Measurements from ENCODE around the gene CDH13.

CDH13 gene

GRCh38 chr16:83248735-83249463, 622.1 kb downstream of the CDH13 start:
- Histone ChIP-seq H3K27ac (ENCODE audit: low read length) (no peak overlapping the region), H2AFZ (ENCODE audit: low read length) (no peak overlapping the region), H3K9me3 (replicated peaks; ENCODE audit: insufficient read depth, low read length) (no peaks in the 10 kb centered on the region), H3K4me3 (ENCODE audit: low read length) (no peak overlapping the region), H4K20me1 (ENCODE audit: insufficient read depth, low read length) (no peaks in the 10 kb centered on the region), H3K4me1 (ENCODE audit: low read length) (no peaks in the 10 kb centered on the region), H3K27me3 (replicated peaks; ENCODE audit: insufficient read depth, low read length) (no peaks in the 10 kb centered on the region), H3K79me2 (ENCODE audit: low read length) (no peaks in the 10 kb centered on the region), H3F3A (ENCODE audit: insufficient read depth, low read length) (no peaks in the 10 kb centered on the region), H3K9ac (ENCODE audit: low read length) (no peak overlapping the region), H3K9me2 (replicated peaks; ENCODE audit: insufficient read depth, low read length) (no peaks in the 10 kb centered on the region), H3K36me3 (replicated peaks; ENCODE audit: insufficient read depth, low read length) (no peaks in the 10 kb centered on the region), H3K4me2 (ENCODE audit: low read depth, low read length) (no peak overlapping the region)
- no peak for DNase-seq
- no peak for TF ChIP-seq EZH2phosphoT487 (IDR thresholded peaks at IDR 0.05; ENCODE audit: low read length)
- TF ChIP-seq EZH2 (optimal IDR thresholded peaks at IDR 0.05; ENCODE audit: low read depth, low read length), result no peak
- no peak for TF ChIP-seq CTCF (IDR thresholded peaks at IDR 0.05; ENCODE audit: low read length)

GRCh38 chr16:83253521-83253920, 626.8 kb downstream of the CDH13 start:
- no peaks in the 10 kb centered on the region for H3K9me3 ChIP-seq (replicated peaks; ENCODE audit: insufficient read depth, low read length)
- no peaks in the 10 kb centered on the region for H3F3A ChIP-seq (ENCODE audit: insufficient read depth, low read length)

DNA sequence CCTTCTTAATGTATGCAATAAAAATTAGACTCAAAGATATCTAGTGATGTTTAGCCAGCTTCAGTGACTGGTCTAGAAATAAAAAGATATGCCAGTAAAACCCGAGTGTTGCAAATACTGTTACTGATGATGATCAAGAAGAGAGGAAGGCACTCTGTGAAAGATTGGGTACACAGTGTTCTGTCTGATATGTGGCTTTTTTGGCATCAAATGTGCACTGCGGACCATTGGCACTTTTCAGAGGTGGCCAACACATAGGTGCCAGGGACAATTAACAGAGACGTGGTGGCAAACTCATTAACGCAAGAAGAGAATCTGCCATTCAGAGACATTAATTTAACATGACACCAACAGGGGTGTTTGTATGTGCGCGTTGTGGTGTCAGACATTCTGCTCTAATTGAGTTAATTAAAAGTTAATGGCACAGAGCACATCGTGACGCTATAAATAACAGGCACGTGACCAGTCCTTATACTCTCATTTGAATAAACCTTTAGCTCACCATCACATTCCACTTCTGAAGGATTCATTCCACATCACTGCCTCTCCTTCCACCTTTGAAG, 631.7 kb downstream of the CDH13 start:
- TF ChIP-seq EZH2phosphoT487 (IDR thresholded peaks at IDR 0.05; ENCODE audit: low read length), result no peak
- TF ChIP-seq CTCF (IDR thresholded peaks at IDR 0.05; ENCODE audit: low read length), result no peak
- TF ChIP-seq EZH2 (optimal IDR thresholded peaks at IDR 0.05; ENCODE audit: low read depth, low read length), result no peak
- no peak for DNase-seq
- Histone ChIP-seq H3K27ac (ENCODE audit: low read length) (no peak overlapping the region), H3K79me2 (ENCODE audit: low read length) (no peaks in the 10 kb centered on the region), H3K9ac (ENCODE audit: low read length) (no peak overlapping the region), H3K4me2 (ENCODE audit: low read depth, low read length) (no peak overlapping the region), H3K27me3 (replicated peaks; ENCODE audit: insufficient read depth, low read length) (no peaks in the 10 kb centered on the region), H3K4me3 (ENCODE audit: low read length) (no peak overlapping the region), H3F3A (ENCODE audit: insufficient read depth, low read length) (no peaks in the 10 kb centered on the region), H3K9me2 (replicated peaks; ENCODE audit: insufficient read depth, low read length) (no peaks in the 10 kb centered on the region), H3K9me3 (replicated peaks; ENCODE audit: insufficient read depth, low read length) (no peaks in the 10 kb centered on the region), H3K36me3 (replicated peaks; ENCODE audit: insufficient read depth, low read length) (no peaks in the 10 kb centered on the region), H3K4me1 (ENCODE audit: low read length) (no peaks in the 10 kb centered on the region), H4K20me1 (ENCODE audit: insufficient read depth, low read length) (no peaks in the 10 kb centered on the region), H2AFZ (ENCODE audit: low read length) (no peak overlapping the region)

More at GRCh38 chr16:83253521-83253920, 626.8 kb downstream of the CDH13 start:
- no peak overlapping the region for H3K4me2 ChIP-seq (ENCODE audit: low read depth, low read length)
- H3K9ac ChIP-seq (ENCODE audit: low read length), result no peak overlapping the region
- H3K9me2 ChIP-seq (replicated peaks; ENCODE audit: insufficient read depth, low read length), result no peaks in the 10 kb centered on the region
- no peaks in the 10 kb centered on the region for H3K36me3 ChIP-seq (replicated peaks; ENCODE audit: insufficient read depth, low read length)
- DNase-seq, result no peak
- no peak overlapping the region for H3K4me3 ChIP-seq (ENCODE audit: low read length)
- no peaks in the 10 kb centered on the region for H3K79me2 ChIP-seq (ENCODE audit: low read length)
- H2AFZ ChIP-seq (ENCODE audit: low read length), result no peak overlapping the region
- H3K27me3 ChIP-seq (replicated peaks; ENCODE audit: insufficient read depth, low read length), result no peaks in the 10 kb centered on the region
- TF ChIP-seq CTCF (IDR thresholded peaks at IDR 0.05; ENCODE audit: low read length) (no peak), EZH2 (optimal IDR thresholded peaks at IDR 0.05; ENCODE audit: low read depth, low read length) (no peak), EZH2phosphoT487 (IDR thresholded peaks at IDR 0.05; ENCODE audit: low read length) (no peak)
- H4K20me1 ChIP-seq (ENCODE audit: insufficient read depth, low read length), result no peaks in the 10 kb centered on the region
- no peak overlapping the region for H3K27ac ChIP-seq (ENCODE audit: low read length)
- H3K4me1 ChIP-seq (ENCODE audit: low read length), result no peaks in the 10 kb centered on the region
